Measurements from ENCODE around the gene LRRC10.

DNA sequence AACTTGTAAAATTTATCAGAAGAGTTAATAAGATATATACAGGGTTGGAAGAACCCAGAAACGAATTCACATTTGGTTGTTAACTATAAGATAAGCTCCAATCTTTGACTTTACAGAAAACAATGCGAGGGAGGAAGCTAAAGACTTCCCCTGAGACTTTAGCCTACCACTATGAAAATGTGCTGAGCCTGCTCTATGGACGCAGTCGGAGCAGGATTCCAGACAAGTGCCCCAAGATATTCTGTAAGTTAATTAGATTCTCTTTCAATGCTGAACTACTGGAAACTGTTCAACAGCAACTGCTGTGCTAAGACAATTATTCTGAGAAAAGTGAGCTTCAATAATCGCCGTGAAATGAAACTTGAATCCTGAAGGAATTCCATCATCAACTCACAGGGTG is 8.3 kb upstream of the LRRC10 start:
- TF ChIP-seq, protein P1, sequence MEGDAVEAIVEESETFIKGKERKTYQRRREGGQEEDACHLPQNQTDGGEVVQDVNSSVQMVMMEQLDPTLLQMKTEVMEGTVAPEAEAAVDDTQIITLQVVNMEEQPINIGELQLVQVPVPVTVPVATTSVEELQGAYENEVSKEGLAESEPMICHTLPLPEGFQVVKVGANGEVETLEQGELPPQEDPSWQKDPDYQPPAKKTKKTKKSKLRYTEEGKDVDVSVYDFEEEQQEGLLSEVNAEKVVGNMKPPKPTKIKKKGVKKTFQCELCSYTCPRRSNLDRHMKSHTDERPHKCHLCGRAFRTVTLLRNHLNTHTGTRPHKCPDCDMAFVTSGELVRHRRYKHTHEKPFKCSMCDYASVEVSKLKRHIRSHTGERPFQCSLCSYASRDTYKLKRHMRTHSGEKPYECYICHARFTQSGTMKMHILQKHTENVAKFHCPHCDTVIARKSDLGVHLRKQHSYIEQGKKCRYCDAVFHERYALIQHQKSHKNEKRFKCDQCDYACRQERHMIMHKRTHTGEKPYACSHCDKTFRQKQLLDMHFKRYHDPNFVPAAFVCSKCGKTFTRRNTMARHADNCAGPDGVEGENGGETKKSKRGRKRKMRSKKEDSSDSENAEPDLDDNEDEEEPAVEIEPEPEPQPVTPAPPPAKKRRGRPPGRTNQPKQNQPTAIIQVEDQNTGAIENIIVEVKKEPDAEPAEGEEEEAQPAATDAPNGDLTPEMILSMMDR (conservative IDR thresholded peaks at IDR 0.05), result no peak
- no peak for TF ChIP-seq EZH2 (IDR thresholded peaks at IDR 0.05; ENCODE audit: low read depth)
